Measurements from ENCODE around the gene HS6ST1.

- TF ChIP-seq, protein P1, sequence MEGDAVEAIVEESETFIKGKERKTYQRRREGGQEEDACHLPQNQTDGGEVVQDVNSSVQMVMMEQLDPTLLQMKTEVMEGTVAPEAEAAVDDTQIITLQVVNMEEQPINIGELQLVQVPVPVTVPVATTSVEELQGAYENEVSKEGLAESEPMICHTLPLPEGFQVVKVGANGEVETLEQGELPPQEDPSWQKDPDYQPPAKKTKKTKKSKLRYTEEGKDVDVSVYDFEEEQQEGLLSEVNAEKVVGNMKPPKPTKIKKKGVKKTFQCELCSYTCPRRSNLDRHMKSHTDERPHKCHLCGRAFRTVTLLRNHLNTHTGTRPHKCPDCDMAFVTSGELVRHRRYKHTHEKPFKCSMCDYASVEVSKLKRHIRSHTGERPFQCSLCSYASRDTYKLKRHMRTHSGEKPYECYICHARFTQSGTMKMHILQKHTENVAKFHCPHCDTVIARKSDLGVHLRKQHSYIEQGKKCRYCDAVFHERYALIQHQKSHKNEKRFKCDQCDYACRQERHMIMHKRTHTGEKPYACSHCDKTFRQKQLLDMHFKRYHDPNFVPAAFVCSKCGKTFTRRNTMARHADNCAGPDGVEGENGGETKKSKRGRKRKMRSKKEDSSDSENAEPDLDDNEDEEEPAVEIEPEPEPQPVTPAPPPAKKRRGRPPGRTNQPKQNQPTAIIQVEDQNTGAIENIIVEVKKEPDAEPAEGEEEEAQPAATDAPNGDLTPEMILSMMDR (IDR thresholded peaks at IDR 0.05) = peak in 1 of 4 experiments; percentile 25
- no peak for TF ChIP-seq POLR2A (IDR thresholded peaks at IDR 0.05)
- peak; percentile 77 to 88 (median 84) for TF ChIP-seq POLR2AphosphoS5 (IDR thresholded peaks at IDR 0.05)
Measured at GRCh38 chr2:128306081-128306930, 12.4 kb downstream of the HS6ST1 start.
